ENCODE measurements around the gene ZCCHC14.

ZCCHC14 gene

GRCh38 chr16:87451563-87452210 is 41.1 kb downstream of the ZCCHC14 start:
- DNase-seq, result no peak

GRCh38 chr16:87448866-87449265 is 44.0 kb downstream of the ZCCHC14 start:
- DNase-seq, result no peak

GRCh38 chr16:87447323-87447722 is 45.5 kb downstream of the ZCCHC14 start:
- no peak for DNase-seq

- no peak for DNase-seq
These were observed 46.3 kb downstream of the ZCCHC14 start for GRCh38 chr16:87446479-87446878.

- DNase-seq, result no peak
These were observed 47.3 kb downstream of the ZCCHC14 start for GRCh38 chr16:87445486-87445885.

GRCh38 chr16:87443964-87444363 is 48.9 kb downstream of the ZCCHC14 start:
- no peak for DNase-seq

- no peak for DNase-seq
These were observed 49.8 kb downstream of the ZCCHC14 start for GRCh38 chr16:87443016-87443415.

- DNase-seq, result no peak
These were observed 50.2 kb downstream of the ZCCHC14 start for GRCh38 chr16:87442581-87442966.

- no peak for DNase-seq
These were observed 50.8 kb downstream of the ZCCHC14 start for GRCh38 chr16:87441886-87442580.

GRCh38 chr16:87439926-87440325 is 52.9 kb downstream of the ZCCHC14 start:
- DNase-seq, result no peak

GRCh38 chr16:87438611-87438985 is 54.2 kb downstream of the ZCCHC14 start:
- DNase-seq, result no peak

GRCh38 chr16:87437911-87438610 is 54.8 kb downstream of the ZCCHC14 start:
- DNase-seq, result no peak

- no peak for DNase-seq
These were observed 55.5 kb downstream of the ZCCHC14 start for GRCh38 chr16:87437327-87437726.

- DNase-seq, result no peak
These were observed 56.3 kb downstream of the ZCCHC14 start for GRCh38 chr16:87436225-87437172.

GRCh38 chr16:87435372-87436224 is 57.2 kb downstream of the ZCCHC14 start:
- DNase-seq, result no peak

GRCh38 chr16:87434146-87434667 is 58.6 kb downstream of the ZCCHC14 start:
- DNase-seq, result no peak

- no peak for DNase-seq
These were observed 60.4 kb downstream of the ZCCHC14 start for GRCh38 chr16:87432330-87432915.

- peak; percentile 48 for DNase-seq
These were observed 60.9 kb downstream of the ZCCHC14 start for GRCh38 chr16:87431926-87432325.

- no peak for DNase-seq
These were observed 66.2 kb downstream of the ZCCHC14 start for GRCh38 chr16:87426423-87427215.

- DNase-seq, result no peak
These were observed 66.9 kb downstream of the ZCCHC14 start for GRCh38 chr16:87425941-87426340.

Data from NCI-H524 treated with DMSO at 0.1 percent for 48 hours (cell line).